NCI-H2196 (cell line): ENCODE measurements around the gene PPM1N.

ENCODE experiments used
- DNase-seq: peaks from one replicate; lab custom pipeline; 2025; ENCODE audit not compliant: unreplicated experiment; lab: John Stamatoyannopoulos, UW

The PPM1N gene

DNA sequence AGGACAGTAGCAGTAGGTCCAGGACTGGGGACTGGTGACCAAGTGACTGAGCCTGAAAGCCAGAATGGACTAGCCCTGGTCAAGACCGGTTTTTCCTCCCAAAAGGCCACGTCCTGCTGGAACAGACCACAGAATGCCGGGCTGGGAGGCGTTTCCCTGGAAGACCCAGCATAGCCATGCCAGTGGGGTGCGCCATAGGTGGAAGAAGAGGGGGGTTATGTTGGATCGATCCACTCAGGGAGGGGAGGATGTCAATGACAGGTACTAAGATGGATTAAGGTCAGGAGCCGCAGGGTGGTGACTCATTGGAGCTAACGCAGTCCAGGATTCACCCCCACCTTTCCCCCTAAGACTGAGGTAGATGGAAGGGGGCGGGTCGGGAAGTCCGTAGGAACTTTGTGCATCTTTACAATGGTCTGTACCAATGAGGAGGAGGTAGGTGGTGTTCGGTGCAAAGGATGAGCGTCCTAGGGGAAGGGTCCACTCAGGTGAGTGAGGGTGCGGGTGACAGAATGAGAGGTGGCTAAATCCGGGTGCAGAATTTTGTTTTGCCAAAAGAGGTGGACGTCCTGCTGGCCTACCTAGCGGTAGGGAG, 30.0 kb downstream of the PPM1N start:
- DNase-seq: peak; percentile 30

DNA sequence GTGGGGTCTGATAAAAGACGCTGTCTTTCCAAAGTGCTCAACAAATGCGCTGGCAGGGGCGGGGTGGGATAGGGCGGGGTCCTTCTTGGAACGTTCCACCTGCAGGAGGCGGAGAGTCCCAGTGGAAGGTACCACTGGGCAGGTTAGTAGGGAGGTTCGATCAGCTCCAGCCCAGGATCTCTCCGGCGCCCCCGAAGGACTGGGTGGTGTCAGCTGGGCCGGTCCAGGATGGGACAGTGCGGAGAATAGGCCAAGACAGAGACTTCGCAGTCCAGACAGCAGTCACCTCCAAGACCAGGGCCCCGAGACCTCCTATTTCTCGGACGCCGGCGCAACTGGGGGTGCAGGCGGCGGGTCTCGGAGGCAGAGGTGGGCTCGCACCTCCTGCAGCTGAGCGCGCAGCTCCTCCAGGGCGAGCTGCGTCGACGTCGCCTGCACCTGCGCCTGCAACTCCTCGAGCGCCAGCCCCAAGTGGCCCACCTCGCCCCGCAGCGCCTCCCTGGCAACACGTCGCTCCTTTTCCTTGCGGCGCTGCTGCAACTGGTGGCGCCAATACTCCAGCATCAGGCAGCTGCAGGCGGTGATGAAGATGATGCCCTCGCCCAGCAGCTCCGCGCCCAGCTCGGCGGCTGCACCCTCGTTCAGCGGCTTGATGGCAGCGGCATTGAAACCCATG, 30.6 kb downstream of the PPM1N start:
- peak; percentile 70 for DNase-seq

DNA sequence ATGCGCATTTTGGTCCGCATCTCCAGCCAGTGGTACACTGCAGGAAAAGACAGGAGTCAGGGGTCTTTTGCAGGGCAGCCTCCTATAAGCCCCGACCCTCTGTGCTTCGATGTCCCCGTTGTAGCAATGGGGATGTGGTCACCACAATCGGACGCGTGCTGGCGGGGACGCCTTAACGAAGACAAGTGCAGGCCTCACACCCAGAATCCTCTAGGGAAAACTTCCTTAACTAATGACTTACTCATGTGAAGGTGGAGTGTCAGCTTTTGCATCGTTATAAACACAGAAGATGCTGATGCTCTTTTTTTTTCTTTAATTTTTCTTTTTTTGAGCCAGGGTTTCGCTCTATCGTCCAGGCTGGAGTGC, 31.2 kb downstream of the PPM1N start:
- no peak for DNase-seq

DNA sequence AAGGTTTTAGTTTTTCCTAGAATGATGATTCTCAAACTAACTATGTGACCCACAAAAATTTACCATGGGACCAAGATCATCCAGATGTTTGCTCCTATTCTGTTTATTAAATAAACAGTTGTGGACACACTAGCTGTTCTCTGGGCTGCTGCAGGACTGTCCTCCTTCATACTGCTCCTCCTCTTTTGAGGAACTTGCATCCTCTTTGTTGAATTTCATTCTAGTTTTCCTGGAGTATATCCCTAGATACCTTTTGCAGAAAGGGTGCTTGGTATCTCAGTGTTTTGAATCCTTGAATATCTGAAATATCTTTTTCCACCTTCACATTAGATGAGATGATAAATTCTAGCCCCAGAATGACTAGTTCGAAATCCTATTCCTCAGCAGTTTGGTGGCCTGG, 33.1 kb downstream of the PPM1N start:
- DNase-seq: no peak

DNA sequence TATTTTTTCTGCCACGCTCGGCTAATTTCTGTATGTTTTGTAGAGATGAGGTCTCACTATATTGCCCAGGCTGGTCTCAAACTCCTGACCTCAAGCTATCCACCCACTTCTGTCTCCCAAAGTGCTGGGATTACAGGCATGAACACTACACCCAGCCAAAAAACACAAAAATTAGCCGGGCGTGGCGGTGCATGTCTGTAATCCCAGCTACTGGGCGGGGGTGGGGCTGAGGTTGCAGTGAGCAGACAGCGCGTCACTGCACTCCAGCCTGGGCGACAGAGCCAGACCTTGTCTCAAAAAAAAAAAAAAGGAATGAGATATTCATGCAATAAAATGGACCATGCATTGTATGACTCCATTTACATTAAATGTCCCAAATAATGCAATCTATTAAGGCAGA, 41.2 kb downstream of the PPM1N start:
- DNase-seq: no peak

DNA sequence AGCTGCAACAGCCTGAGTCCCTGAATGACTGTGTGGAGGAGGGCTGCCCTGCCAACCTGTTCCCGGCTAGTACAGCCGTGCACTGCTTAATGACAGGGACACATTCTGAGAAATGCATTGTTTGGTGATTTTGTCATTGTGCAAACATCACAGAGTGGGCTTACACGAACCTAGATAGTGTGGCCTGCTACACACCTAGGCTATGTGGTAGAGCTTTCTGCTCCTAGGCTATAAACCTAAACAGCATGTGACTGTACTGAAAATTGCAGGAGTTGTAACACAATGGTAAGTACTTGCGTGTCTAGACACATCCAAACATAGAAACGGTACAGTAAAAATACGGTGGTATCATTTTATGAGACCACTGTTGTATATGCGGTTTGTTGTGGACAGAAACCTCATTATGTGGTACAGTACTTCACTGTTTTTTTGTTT, 44.0 kb downstream of the PPM1N start:
- no peak for DNase-seq

DNA sequence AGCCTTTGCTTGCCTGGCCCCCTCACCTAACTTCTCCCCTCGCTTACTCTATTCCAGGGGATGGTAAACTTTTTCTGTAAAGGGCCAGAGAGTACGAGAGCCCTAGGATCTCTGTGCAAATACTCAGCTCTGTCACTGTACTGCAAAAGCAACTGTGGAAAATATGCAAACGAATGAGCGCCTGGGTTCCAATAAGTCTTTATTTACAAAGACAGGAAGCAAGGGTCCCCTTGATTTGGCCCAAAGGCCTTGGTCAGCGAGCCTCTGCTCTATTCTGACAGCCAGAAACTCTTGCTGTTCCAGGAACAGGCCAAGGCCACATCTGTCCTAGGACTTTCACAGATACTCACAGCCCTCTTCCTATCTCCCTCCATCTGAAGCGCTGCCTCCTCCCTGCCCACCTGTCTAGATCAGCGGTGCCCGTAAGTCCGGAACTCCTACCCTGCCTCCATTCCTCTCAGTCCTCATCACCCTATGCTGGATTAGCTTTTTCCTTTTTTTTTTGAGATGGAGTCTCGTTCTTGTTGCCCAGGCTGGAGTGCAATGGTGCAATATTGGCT, 49.0 kb downstream of the PPM1N start:
- DNase-seq: no peak

DNA sequence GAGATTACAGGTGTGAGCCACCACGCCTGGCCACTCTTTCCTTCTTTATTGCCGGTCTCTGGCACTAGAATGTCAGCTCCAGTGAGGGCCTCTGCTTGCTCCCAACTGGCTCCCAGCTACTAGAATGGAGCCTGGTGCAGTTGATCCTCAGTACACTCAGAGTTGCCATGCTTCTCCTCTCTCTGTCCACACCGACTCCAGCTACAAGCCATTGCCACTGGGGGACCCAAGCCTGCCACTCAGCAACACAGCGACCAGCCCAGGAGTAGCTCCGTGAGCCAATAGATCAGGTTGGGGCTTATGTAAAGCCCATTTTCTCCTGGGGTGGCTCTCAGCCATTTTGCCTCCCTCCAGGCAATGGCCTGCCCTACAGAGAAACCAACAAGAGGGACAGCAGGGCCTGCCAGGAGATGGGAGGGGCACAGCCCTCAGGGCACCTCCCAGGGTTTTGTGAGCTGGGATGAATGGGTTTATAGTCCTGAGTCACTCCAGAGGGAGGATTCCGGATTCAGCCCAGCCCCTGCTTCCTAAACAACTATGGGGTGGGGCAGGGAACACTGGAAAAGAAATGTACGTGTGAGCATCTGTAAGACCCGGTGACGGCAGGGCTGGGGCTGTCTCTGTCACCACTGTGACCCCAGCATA, 49.8 kb downstream of the PPM1N start:
- no peak for DNase-seq
